Panc1 (cell line): ENCODE data around the gene SECTM1. TPM values are rescaled to one million over a fixed set of nuclear protein-coding genes. Genes with fewer than 3 reads are reported as not detected.
"Not testable (repeated sequence)": the region's sequence is repeated elsewhere in the genome, so short reads cannot be mapped to it uniquely, and the experiment has no call there.

Experiments
- ATAC-seq: fragments of 200-7000 bp; cut with Tn5 transposase; 2 replicates; pipeline ENCODE4 v1.9.1; 2020; ENCODE audit warnings: mild to moderate bottlenecking, moderate library complexity
- BruUV-seq: library from RNA; stranded (reverse); fragments of 400-500 nt; replicated peaks from 2 replicates; lab custom pipeline; 2021; lab: Mats Ljungman, UMichigan
- CTCF ChIA-PET: fragments of 300-600 bp; sonication (Branson Sonifier 250); formaldehyde crosslinking; loops from one replicate; lab custom pipeline; 2022; ENCODE audit warnings: antibody characterized with exemption; lab: Charles Lee
- POLR2A ChIA-PET: fragments of 300-600 bp; sonication (Branson Sonifier 250); formaldehyde crosslinking; loops from one replicate; lab custom pipeline; 2022; ENCODE audit warnings: antibody characterized with exemption; lab: Charles Lee
- DNase-seq: peaks from one replicate; pipeline ENCODE4 v3.0.0-alpha.2; 2010; ENCODE audit warnings: low read depth, low spot score
- H3K27ac ChIP-seq: 2 replicates; pipeline ENCODE4 v1.5.1; 2011; ENCODE audit warnings: mild to moderate bottlenecking, low read length, inconsistent platforms
- H3K27me3 ChIP-seq: fragments of 200-500 bp; sonication (Bioruptor generic); 2 replicates; pipeline ENCODE4 v1.6.0; 2014; ENCODE audit warnings: low read length, inconsistent platforms; ENCODE audit not compliant: control insufficient read depth, insufficient read depth
- H3K36me3 ChIP-seq: fragments of 200-500 bp; sonication (Bioruptor generic); 2 replicates; pipeline ENCODE4 v1.5.1; 2014; ENCODE audit warnings: inconsistent platforms, mild to moderate bottlenecking, low read length, moderate library complexity; ENCODE audit not compliant: control insufficient read depth, insufficient read depth
- H3K4me1 ChIP-seq: 2 replicates; pipeline ENCODE4 v1.5.1; 2011; ENCODE audit warnings: inconsistent platforms, mild to moderate bottlenecking, low read length, moderate library complexity; ENCODE audit not compliant: control insufficient read depth, insufficient read depth
- H3K4me3 ChIP-seq, 2 experiments: 2 replicates each; pipeline ENCODE4 v1.5.1; 2011 to 2012; ENCODE audit warnings: low read depth in 2 of 2, low read length in 2 of 2, mild to moderate bottlenecking in 2 of 2, inconsistent platforms in 1 of 2, moderate library complexity in 1 of 2
- H3K9me3 ChIP-seq: fragments of 200-500 bp; sonication (Bioruptor generic); 2 replicates; pipeline ENCODE4 v1.5.1; 2014; ENCODE audit warnings: low read depth, mild to moderate bottlenecking, inconsistent platforms, low read length, moderate library complexity; ENCODE audit not compliant: control insufficient read depth, insufficient read depth
- POLR2AphosphoS5 ChIP-seq: IDR thresholded peaks from 2 replicates; pipeline ENCODE4 v1.6.1; 2012; ENCODE audit warnings: mild to moderate bottlenecking, low read depth, low read length, moderate library complexity
- REST ChIP-seq, 2 experiments: IDR thresholded peaks; 2 replicates each; pipeline ENCODE4 v1.6.1; 2011 to 2012; ENCODE audit warnings: low read depth in 2 of 2, control low read depth in 1 of 2, low read length in 1 of 2, mild to moderate bottlenecking in 1 of 2, moderate library complexity in 1 of 2; ENCODE audit not compliant: insufficient read depth in 1 of 2
- SIN3A ChIP-seq: IDR thresholded peaks from 2 replicates; pipeline ENCODE4 v1.6.1; 2012; ENCODE audit warnings: low read depth, mild to moderate bottlenecking, low read length, moderate library complexity, borderline replicate concordance; ENCODE audit not compliant: insufficient read depth
- TCF7L2 ChIP-seq: IDR thresholded peaks from 2 replicates; pipeline ENCODE4 v1.6.1; 2011; ENCODE audit warnings: mild to moderate bottlenecking, low read depth, low read length, inconsistent platforms
- in situ Hi-C: cut with HindIII; loops from 2 replicates; pipeline ENCODE4 v1.10.0; 2016; ENCODE audit warnings: low sequenced_read_pairs, low pct_unique_long_range_greater_than_20kb
- intact Hi-C: fragments of 100-400 bp; cut with micrococcal nuclease; formaldehyde crosslinking; loops from one replicate; pipeline ENCODE4 v1.10.0; 2022; ENCODE audit not compliant: unreplicated experiment
- total RNA-seq: library from RNA; stranded (reverse); gene quantifications from one replicate; pipeline ENCODE4 v1.2.1, GENCODE V29; 2021; ENCODE audit not compliant: unreplicated experiment
- TF ChIP-seq, protein P1 (sequence below): fragments of 450-650 bp; IDR thresholded peaks from 2 replicates; pipeline ENCODE4 v1.5.1; 2017; ENCODE audit warnings: mild to moderate bottlenecking

The SECTM1 gene
- total RNA-seq, 1 experiment from 2014 or later: 5.4 TPM

DNA sequence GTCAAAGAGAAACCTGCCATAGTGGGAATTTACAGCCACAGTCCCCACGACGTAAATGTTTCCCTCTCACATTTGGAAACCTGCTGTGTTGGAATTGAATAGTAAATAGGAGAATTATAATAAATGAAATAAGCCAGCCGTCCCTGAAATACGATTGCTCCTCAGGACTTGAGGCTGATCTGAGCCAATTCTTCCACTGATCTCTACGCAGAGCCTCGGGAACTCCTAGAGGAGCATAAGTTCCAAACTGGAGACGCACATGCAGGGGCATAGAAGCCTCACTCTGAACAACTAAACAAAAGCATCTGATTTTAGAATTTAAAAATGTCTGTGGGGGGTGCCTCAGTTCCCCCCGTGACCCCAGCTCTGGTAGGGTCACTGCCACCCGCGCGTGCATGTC lies 15.3 kb upstream of the SECTM1 start:
- Histone ChIP-seq H3K36me3 (no peaks in the 10 kb centered on the region), H3K4me1 (peaks cover 29% of the 10 kb centered on the region), H3K27me3 (no peaks in the 10 kb centered on the region), H3K9me3 (no peaks in the 10 kb centered on the region), H3K27ac (no peak overlapping the region; the same call in 1 of the 2 replicates), H3K4me3 (no peak overlapping the region)
- CTCF ChIA-PET: no interaction called here
- POLR2A ChIA-PET: no interaction called here
- no peak for DNase-seq
- ATAC-seq: no peak
- no TSS peak for BruUV-seq
- no peak for TF ChIP-seq POLR2AphosphoS5
- TF ChIP-seq SIN3A: no peak
- TF ChIP-seq, protein P1, sequence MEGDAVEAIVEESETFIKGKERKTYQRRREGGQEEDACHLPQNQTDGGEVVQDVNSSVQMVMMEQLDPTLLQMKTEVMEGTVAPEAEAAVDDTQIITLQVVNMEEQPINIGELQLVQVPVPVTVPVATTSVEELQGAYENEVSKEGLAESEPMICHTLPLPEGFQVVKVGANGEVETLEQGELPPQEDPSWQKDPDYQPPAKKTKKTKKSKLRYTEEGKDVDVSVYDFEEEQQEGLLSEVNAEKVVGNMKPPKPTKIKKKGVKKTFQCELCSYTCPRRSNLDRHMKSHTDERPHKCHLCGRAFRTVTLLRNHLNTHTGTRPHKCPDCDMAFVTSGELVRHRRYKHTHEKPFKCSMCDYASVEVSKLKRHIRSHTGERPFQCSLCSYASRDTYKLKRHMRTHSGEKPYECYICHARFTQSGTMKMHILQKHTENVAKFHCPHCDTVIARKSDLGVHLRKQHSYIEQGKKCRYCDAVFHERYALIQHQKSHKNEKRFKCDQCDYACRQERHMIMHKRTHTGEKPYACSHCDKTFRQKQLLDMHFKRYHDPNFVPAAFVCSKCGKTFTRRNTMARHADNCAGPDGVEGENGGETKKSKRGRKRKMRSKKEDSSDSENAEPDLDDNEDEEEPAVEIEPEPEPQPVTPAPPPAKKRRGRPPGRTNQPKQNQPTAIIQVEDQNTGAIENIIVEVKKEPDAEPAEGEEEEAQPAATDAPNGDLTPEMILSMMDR: no peak
- TF ChIP-seq REST (IDR thresholded peaks at IDR 0.05; ENCODE audit: insufficient read depth in 1 of 2, low read depth in 2 of 2, low read length in 1 of 2): no peak
- TF ChIP-seq TCF7L2: no peak
- intact Hi-C loops: no loop called here
- in situ Hi-C loops: loop anchor here (5.0 to 10.0 kb wide), 2 partner anchors 54 to 68 kb away; partner anchors contain the start of genes HEXD and OGFOD3

DNA sequence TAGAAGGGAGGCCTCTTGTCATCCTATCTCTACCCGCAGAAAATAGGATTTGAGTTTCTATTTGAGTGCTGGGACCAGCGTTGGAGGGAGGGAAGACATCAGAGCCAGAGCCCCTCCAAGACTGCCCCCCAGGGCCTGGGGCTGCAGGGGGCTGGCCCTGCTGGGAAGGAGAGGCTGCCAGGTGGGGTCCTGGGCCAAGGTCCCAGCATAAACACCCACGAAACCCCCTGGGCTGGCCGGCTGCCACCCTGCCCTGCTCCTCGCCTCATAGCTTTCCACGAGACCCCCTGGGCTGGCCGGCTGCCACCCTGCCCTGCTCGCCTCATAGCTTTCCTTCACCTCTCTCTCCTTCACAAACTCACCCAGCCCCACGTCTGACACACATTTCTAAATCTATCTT lies 14.9 kb upstream of the SECTM1 start:
- no peak for DNase-seq
- no peak for TF ChIP-seq REST (IDR thresholded peaks at IDR 0.05; ENCODE audit: insufficient read depth in 1 of 2, low read depth in 2 of 2, low read length in 1 of 2)
- no peak overlapping the region for H3K4me3 ChIP-seq
- CTCF ChIA-PET: no interaction called here
- no peak for ATAC-seq
- H3K27me3 ChIP-seq: no peaks in the 10 kb centered on the region
- no peaks in the 10 kb centered on the region for H3K9me3 ChIP-seq
- H3K4me1 ChIP-seq: peaks cover 30% of the 10 kb centered on the region
- H3K27ac ChIP-seq: no peak overlapping the region
- POLR2A ChIA-PET: no interaction called here
- H3K36me3 ChIP-seq: no peaks in the 10 kb centered on the region
- BruUV-seq: no TSS peak
- in situ Hi-C loops (loop anchor here (5.0 to 10.0 kb wide), 2 partner anchors 54 to 69 kb away; partner anchors contain the start of genes HEXD and OGFOD3), intact Hi-C loops (no loop called here)

GRCh38 chr17:82347994-82348393 lies 14.4 kb upstream of the SECTM1 start:
- intact Hi-C loops, ATAC-seq, CTCF ChIA-PET, H3K4me3 ChIP-seq, H3K27me3 ChIP-seq, DNase-seq, POLR2A ChIA-PET, BruUV-seq, H3K36me3 ChIP-seq, H3K9me3 ChIP-seq, H3K27ac ChIP-seq: not testable (repeated sequence)
- in situ Hi-C loops: loop anchor here (5.0 to 10.0 kb wide), 2 partner anchors 53 to 69 kb away; partner anchors contain the start of genes HEXD and OGFOD3
- peaks cover 33% of the 10 kb centered on the region for H3K4me1 ChIP-seq
